Measurements from ENCODE around the gene ITPKC. TPM values are rescaled to one million over a fixed set of nuclear protein-coding genes. Genes with fewer than 3 reads are reported as not detected.

The ITPKC gene
- total and polyA plus RNA-seq, 9 of the 15 experiments (the other 6 are each of a cell fraction or from before 2014, with no cell fraction given): 0.08 to 9.3 (median 5.8) TPM

GRCh38 chr19:40750058-40750873 is 33.4 kb downstream of the ITPKC start, which contains the start of gene ACTMAP (continued):
- TF ChIP-seq TEAD4 (IDR thresholded peaks at IDR 0.05; ENCODE audit: low read length) (peak; percentile 46), TEAD4 (CRISPR knock-in tag; IDR thresholded peaks at IDR 0.05; ENCODE audit: borderline replicate concordance) (no peak), RFX1 (IDR thresholded peaks at IDR 0.05) (no peak), ZBTB17 (CRISPR knock-in tag; IDR thresholded peaks at IDR 0.05) (no peak), ZNF124 (CRISPR knock-in tag; IDR thresholded peaks at IDR 0.05) (no peak), ZNF57 (CRISPR knock-in tag; IDR thresholded peaks at IDR 0.05) (no peak), TCF7L2 (IDR thresholded peaks at IDR 0.05; ENCODE audit: low read depth, low read length) (no peak; the same call in 1 of the 2 replicates), SMARCC2 (IDR thresholded peaks at IDR 0.05; ENCODE audit: low read depth) (peak; percentile 62; the same call in 1 of the 2 replicates), E2F1 (CRISPR knock-in tag; IDR thresholded peaks at IDR 0.05) (peak; percentile 98), ZNF384 (IDR thresholded peaks at IDR 0.05; ENCODE audit: low read depth, low read length) (no peak), NCOA2 (IDR thresholded peaks at IDR 0.05; ENCODE audit: partially characterized antibody in 2 of 2) (no peak), ZC3H4 (CRISPR knock-in tag; IDR thresholded peaks at IDR 0.05; ENCODE audit: borderline replicate concordance) (no peak), ASH1L (IDR thresholded peaks at IDR 0.05; ENCODE audit: borderline replicate concordance, low read depth, partially characterized antibody) (peak; percentile 92), ZNF232 (CRISPR knock-in tag; IDR thresholded peaks at IDR 0.05) (no peak), HOXB6 (CRISPR knock-in tag; IDR thresholded peaks at IDR 0.05; ENCODE audit: borderline replicate concordance) (no peak), FOXM1 (IDR thresholded peaks at IDR 0.05; ENCODE audit: low read depth) (no peak), FOXM1 (CRISPR knock-in tag; IDR thresholded peaks at IDR 0.05; ENCODE audit: low read depth) (0 out of 2 replicates have a peak, but pooled peaks have one; percentile 31), JUNB (CRISPR knock-in tag; conservative IDR thresholded peaks at IDR 0.05) (no peak), HDAC3 (IDR thresholded peaks at IDR 0.05; ENCODE audit: borderline replicate concordance, partially characterized antibody) (no peak), DMBX1 (CRISPR knock-in tag; IDR thresholded peaks at IDR 0.05; ENCODE audit: borderline replicate concordance) (peak; percentile 86)
- TF ChIP-seq, protein P1, sequence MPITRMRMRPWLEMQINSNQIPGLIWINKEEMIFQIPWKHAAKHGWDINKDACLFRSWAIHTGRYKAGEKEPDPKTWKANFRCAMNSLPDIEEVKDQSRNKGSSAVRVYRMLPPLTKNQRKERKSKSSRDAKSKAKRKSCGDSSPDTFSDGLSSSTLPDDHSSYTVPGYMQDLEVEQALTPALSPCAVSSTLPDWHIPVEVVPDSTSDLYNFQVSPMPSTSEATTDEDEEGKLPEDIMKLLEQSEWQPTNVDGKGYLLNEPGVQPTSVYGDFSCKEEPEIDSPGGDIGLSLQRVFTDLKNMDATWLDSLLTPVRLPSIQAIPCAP (CRISPR knock-in tag; IDR thresholded peaks at IDR 0.05; ENCODE audit: borderline replicate concordance): no peak
- TF ChIP-seq, protein P2, sequence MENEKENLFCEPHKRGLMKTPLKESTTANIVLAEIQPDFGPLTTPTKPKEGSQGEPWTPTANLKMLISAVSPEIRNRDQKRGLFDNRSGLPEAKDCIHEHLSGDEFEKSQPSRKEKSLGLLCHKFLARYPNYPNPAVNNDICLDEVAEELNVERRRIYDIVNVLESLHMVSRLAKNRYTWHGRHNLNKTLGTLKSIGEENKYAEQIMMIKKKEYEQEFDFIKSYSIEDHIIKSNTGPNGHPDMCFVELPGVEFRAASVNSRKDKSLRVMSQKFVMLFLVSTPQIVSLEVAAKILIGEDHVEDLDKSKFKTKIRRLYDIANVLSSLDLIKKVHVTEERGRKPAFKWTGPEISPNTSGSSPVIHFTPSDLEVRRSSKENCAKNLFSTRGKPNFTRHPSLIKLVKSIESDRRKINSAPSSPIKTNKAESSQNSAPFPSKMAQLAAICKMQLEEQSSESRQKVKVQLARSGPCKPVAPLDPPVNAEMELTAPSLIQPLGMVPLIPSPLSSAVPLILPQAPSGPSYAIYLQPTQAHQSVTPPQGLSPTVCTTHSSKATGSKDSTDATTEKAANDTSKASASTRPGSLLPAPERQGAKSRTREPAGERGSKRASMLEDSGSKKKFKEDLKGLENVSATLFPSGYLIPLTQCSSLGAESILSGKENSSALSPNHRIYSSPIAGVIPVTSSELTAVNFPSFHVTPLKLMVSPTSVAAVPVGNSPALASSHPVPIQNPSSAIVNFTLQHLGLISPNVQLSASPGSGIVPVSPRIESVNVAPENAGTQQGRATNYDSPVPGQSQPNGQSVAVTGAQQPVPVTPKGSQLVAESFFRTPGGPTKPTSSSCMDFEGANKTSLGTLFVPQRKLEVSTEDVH (IDR thresholded peaks at IDR 0.05; ENCODE audit: low read depth, partially characterized antibody): peak; percentile 84
